ENCODE data around the gene NCBP3.

The NCBP3 gene

GRCh38 chr17:3845621-3846436, at the start of gene NCBP3:
Gene NCBP3, minus strand, starts transcription at chr17:3846246. Its CDS starts 23 bp downstream, at chr17:3846223.
- FAIRE-seq, result no peak

GRCh38 chr17:3895354-3895753, 49.3 kb upstream of the NCBP3 start:
- no peak for FAIRE-seq

DNA sequence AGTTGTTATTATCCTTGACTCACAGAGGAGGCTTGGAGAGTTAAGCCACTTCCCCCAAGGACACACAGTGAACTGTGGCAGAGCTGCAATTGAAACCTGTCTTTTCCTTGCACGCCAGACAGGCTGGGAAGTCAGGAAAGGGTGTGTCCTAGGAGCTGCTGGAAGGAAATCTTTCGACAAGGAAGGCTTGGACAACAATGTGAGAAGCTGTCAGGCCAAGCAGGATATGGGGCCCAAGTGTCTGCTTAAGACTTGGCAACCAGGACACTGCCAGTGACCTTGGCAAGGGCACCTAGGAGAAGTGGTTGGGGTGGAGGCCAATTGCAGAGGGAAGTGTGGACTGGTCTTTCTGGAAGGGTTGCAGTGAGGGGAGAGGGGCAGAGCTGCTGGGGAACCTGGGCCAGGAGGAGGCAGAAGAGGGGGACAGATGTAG, 48.9 kb upstream of the NCBP3 start:
- no peak for FAIRE-seq

- no peak for FAIRE-seq
Observed at GRCh38 chr17:3894188-3894587, 48.1 kb upstream of the NCBP3 start.

DNA sequence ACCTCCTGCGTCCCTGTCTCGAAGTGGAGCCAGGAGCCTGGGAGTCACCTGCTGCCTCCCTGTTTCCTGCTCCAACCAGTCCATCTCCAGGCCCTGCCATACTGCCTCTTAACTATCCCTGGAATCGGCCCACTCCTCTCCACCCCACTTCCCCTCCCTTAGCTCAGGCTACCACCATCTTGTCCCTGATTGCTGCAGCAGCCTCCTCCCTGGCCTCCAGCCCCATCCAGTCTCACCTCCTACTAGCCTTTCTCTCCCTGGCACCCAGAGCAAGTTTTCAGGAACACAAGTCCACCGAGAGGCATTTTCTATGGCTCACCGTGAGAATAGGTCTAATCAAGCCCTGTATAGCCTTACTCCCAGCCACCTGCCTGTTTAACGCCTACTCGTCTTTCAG, 47.7 kb upstream of the NCBP3 start:
- no peak for FAIRE-seq

- FAIRE-seq, result no peak
Observed at GRCh38 chr17:3893003-3893719, 47.1 kb upstream of the NCBP3 start, which contains the start of gene CAMKK1. Gene CAMKK1, minus strand, starts transcription at chr17:3893053. Its CDS starts 7,366 bp downstream, at chr17:3885687.

- FAIRE-seq, result no peak
Observed at GRCh38 chr17:3892095-3892998, 46.3 kb upstream of the NCBP3 start.

GRCh38 chr17:3891626-3892094, 45.6 kb upstream of the NCBP3 start:
- no peak for FAIRE-seq

- FAIRE-seq, result no peak
Observed at GRCh38 chr17:3890878-3891219, 44.8 kb upstream of the NCBP3 start.

GRCh38 chr17:3890082-3890877, 44.2 kb upstream of the NCBP3 start:
- FAIRE-seq, result no peak

DNA sequence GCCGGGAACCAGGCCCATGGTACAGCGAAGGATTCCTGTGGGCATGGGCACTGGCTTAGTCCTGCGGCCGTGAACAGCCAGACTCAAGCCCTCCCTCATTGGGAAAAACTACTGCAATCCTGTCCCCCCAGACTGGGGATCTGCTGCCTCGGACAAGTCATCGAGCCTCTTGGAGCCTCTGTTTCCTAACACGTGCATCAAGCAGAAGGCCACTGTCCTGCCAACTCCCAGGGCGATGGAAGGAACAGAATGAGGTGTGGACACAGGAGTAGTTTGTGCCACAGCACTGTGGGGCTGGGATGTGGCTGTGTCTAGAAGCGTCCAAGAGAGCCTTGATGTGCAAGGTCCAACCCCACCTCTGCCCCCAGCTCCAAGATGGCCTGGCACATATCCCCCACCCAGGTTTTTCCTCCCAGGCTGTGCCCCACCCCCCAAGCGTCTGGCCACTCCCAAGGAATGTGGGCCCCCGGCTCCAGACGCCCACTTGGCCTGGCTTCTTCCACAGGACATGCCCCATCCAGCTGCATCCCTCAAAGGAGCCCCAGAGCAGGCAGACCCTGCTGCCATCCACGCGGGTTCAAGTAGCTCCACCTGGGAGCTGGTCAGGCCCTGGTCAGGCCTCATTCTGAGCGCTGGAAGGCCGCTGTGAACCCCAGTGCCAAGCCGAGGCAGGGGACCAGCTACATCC, 43.4 kb upstream of the NCBP3 start:
- no peak for FAIRE-seq

DNA sequence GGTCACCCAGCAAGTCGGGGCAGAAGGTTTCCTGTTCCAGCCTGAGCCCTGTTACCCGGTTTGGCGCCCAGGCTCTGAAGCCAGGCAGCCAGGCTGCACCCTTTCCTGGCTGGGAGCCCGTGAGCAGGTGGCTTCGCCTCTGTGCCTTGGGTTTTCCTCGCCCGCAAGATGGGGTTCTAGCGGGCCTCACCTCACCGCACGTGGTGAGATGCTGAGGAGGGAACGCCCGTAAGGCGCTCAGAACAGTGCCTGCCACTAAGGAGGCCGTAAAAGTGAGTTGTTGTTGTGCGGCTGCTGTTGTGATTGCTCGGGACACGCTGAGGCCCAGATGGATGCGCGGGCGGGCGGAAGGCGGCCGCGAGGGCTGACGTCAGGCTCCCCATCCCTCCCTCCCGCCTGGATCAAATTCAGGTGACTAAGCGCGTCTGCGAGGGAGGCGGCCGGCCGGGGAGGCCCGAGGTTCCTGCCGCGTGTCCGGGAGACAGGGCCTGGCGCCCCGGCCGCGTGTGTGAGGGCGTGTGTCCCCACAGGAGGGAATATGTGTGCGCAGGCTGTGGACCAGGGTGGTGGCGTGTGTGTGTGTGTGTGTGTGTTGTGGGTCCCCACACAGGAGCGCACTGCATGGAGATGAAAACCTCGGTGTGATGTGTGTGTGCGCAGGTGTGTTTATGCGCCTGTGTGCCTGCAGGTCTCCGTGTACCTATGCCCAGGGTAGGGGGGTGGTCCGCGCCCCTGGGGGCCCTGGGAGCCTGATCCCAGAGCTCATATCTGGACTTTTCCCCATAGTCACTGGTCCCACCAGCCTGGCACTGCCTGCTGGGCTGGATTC, 42.5 kb upstream of the NCBP3 start:
- FAIRE-seq, result no peak

GRCh38 chr17:3887804-3888203, 41.8 kb upstream of the NCBP3 start:
- no peak for FAIRE-seq

DNA sequence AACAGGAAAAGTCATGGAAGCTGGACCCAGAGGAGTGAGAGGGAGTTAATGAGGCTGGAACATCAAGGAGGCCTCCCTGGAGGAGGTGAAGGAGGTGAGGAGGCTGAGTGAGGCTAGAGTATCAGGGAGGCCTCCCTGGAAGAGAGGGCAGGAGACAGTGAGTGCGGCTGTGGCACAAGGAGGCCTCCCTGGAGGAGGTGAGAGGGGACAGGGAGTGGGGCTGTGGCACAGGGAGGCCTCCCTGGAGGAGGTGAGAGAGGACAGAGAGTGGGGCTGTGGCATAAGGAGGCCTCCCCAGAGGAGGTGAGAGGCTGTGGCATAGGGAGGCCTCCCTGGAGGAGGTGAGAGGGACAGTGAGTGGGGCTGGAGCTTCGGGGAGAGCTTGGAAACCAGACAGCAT, 41.3 kb upstream of the NCBP3 start:
- FAIRE-seq, result no peak

DNA sequence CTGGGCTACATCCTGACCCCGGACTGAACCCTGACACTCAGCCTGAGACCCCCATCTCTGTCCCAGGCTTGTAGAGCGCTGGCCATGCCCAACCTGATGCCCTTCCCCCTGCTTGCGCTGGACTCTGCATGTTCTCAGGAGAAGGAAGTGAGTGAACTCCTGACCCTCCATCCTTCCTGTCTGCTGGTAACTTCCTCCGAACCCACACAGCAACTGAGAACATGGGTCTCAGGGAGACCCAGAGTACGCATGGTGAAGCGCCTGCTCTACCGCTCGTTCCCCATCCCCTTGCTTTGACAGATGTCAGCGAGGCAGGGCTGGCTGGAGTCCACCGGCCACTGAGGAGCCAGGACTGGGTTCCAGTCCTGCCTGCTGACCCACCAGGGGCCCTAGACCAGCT, 40.7 kb upstream of the NCBP3 start:
- no peak for FAIRE-seq

DNA sequence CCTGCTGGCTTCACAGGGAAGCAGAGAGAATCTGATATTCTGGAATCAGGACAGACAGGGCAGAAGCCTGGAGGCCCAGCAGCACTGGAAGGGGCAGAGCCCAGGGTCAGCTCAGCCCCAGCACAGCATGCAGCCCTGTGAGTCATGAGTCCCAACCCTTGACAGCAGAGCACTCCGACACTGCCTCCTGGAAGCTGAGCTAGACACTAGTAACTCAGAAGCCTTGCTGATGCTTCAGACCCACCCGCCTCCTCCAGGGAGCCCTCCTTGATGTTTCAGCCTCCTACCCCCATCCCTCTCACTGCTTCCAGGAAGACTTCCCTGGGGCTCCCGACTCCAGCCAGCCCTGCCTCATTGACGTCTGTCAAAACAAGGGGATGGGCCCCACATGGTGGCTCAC, 39.9 kb upstream of the NCBP3 start:
- no peak for FAIRE-seq

GRCh38 chr17:3885271-3885670, 39.2 kb upstream of the NCBP3 start:
- FAIRE-seq, result no peak

DNA sequence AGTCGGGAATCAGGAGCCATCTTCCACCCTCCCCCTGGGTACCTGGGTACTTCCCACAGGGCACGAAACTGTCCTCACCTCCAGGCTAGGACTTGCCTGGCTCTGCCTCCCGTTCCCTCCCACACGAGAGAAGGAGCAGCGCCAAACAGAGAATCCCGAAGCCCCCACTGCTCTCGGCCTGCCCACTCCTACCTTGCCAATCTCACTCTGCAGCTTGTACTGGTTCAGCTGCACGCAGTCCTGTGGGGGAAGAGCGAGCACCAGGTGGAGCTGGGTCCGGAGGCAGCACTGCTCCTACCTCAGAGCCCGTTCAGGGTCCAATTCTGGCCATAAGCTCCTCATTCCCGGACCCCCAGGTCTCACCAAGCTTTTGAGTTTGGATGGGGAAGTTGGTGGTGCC, 38.1 kb upstream of the NCBP3 start:
- FAIRE-seq, result no peak

- FAIRE-seq, result no peak
Observed at GRCh38 chr17:3882276-3882675, 36.2 kb upstream of the NCBP3 start.

GRCh38 chr17:3880983-3881382, 34.9 kb upstream of the NCBP3 start:
- FAIRE-seq, result no peak

Data from A204.1 (cell line).